Body of pancreas (tissue), 4 donors: ENCODE results near the gene ADCY1.

Experiments
- CTCF ChIP-seq, 7 experiments: fragments of 450-650 bp in 4 of 7; fragments of 200-600 bp in 3 of 7; sonication (generic) in 3 of 7; IDR thresholded peaks; one replicate each; pipeline ENCODE4 v1.5.1; 2016 to 2019; ENCODE audit warnings: antibody characterized with exemption in 7 of 7
- POLR2A ChIP-seq, 3 donors: fragments of 450-650 bp; IDR thresholded peaks; one replicate each; pipeline ENCODE4 v1.6.1; 2016; ENCODE audit warnings: antibody characterized with exemption in 3 of 3, mild to moderate bottlenecking in 2 of 3

DNA sequence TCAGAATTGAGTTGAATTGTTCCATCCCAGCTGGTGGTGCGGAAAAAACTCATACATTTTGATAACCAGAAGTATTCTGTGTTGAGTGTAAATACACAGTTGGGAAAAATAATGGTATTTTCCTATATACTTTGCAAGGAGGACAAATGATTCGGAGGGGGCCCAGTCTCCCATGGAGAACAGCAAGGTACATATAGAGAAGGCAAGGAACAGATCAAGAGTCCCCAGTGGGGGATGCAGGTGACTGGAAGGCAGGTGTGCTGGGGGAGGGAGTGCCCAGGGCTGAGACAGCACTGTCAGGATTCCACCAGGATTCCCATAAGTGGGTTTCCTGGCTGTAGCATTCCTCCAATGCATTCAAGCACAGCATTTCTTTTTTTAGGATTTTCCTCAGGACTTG, 10.8 kb upstream of the ADCY1 start:
- TF ChIP-seq CTCF (IDR thresholded peaks at IDR 0.05), result no peak
- no peak for TF ChIP-seq POLR2A (IDR thresholded peaks at IDR 0.05)
